Mucosa of descending colon (tissue), 3 donors: Measurements from ENCODE around the gene TSKU. TPM values are rescaled to one million over a fixed set of nuclear protein-coding genes. Genes with fewer than 3 reads are reported as not detected.

ENCODE experiments used
- ATAC-seq: fragments of 200-7000 bp; cut with Tn5 transposase; one replicate; pipeline ENCODE4 v1.9.1; 2020; ENCODE audit warnings: mild to moderate bottlenecking, moderate library complexity
- DNase-seq, 3 donors: peaks; one replicate each; pipeline ENCODE4 v3.0.0-alpha.2; 2020
- H3K36me3 ChIP-seq: fragments of 200-600 bp; one replicate; pipeline ENCODE4 v1.8.0; 2021; ENCODE audit warnings: low read depth, mild to moderate bottlenecking
- H3K4me1 ChIP-seq: fragments of 200-600 bp; one replicate; pipeline ENCODE4 v1.8.0; 2021; ENCODE audit warnings: low read depth, mild to moderate bottlenecking
- H3K4me3 ChIP-seq: fragments of 200-600 bp; one replicate; pipeline ENCODE4 v1.8.0; 2021; ENCODE audit warnings: mild to moderate bottlenecking
- H3K9me3 ChIP-seq: fragments of 200-600 bp; one replicate; pipeline ENCODE4 v1.8.0; 2021; ENCODE audit warnings: mild to moderate bottlenecking
- intact Hi-C, 2 donors: fragments of 100-400 bp; cut with DNase I in 1 of 2; cut with micrococcal nuclease in 1 of 2; formaldehyde crosslinking; loops; one replicate each; pipeline versions ENCODE4 v1.11.0 to v1.11.1; 2022; cut with DNase I, micrococcal nuclease
- total RNA-seq, 3 donors: library from RNA; stranded (reverse); fragmentation: NEBNext Ultra II Directional in 2 of 3; extraction: Animal tissue kit (Norgen Biotek cat#: 25700) in 2 of 3; gene quantifications; one replicate each; pipeline versions ENCODE4 v1.2.1 to v1.2.4, GENCODE V29; 2021 to 2023
- TF ChIP-seq, protein P1 (sequence below): fragments of 200-600 bp; IDR thresholded peaks from one replicate; pipeline ENCODE4 v1.8.0; 2022; ENCODE audit warnings: antibody characterized with exemption, mild to moderate bottlenecking
- donor health status: DM: no; HTN: no; CAD: no; lungs with moderate emphysema.
- donor health status: DM: no; HTN: no; CAD: no.
- donor health status: DM: no; HTN: yes; CAD: no.

The TSKU gene
- total RNA-seq, 3 donors from 2014 or later = 21.5 to 42.9 (median 41.8) TPM

DNA sequence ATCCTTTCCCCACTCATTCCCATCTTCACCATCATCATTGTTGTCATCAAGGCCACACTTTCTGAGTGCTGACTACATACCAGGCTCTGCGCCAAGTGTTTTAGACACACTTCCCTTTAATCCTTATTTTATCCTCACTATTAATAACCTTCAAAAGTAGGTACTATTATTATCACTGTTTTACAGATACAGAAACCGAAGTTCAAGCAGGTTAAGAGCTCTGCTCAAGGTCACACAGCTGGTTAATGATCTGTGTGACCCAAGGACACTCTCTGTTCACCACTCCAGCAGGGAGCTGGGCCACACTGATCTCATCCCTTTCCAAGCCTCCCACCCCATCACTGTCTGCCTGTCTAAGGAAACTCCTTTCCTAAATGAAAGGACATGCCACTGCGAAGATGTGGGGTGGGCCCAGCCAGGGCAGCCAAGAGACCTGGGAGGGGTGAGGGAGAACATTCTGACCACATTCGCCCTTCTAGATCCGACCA lies 17.2 kb upstream of the TSKU start:
- H3K9me3 ChIP-seq = no peaks in the 10 kb centered on the region
- H3K4me3 ChIP-seq = no peak overlapping the region
- TF ChIP-seq, protein P1, sequence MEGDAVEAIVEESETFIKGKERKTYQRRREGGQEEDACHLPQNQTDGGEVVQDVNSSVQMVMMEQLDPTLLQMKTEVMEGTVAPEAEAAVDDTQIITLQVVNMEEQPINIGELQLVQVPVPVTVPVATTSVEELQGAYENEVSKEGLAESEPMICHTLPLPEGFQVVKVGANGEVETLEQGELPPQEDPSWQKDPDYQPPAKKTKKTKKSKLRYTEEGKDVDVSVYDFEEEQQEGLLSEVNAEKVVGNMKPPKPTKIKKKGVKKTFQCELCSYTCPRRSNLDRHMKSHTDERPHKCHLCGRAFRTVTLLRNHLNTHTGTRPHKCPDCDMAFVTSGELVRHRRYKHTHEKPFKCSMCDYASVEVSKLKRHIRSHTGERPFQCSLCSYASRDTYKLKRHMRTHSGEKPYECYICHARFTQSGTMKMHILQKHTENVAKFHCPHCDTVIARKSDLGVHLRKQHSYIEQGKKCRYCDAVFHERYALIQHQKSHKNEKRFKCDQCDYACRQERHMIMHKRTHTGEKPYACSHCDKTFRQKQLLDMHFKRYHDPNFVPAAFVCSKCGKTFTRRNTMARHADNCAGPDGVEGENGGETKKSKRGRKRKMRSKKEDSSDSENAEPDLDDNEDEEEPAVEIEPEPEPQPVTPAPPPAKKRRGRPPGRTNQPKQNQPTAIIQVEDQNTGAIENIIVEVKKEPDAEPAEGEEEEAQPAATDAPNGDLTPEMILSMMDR = no peak
- DNase-seq (no peak), ATAC-seq (no peak)
- no peaks in the 10 kb centered on the region for H3K36me3 ChIP-seq
- H3K4me1 ChIP-seq = peaks cover 44% of the 10 kb centered on the region
- intact Hi-C loops = no loop called here

DNA sequence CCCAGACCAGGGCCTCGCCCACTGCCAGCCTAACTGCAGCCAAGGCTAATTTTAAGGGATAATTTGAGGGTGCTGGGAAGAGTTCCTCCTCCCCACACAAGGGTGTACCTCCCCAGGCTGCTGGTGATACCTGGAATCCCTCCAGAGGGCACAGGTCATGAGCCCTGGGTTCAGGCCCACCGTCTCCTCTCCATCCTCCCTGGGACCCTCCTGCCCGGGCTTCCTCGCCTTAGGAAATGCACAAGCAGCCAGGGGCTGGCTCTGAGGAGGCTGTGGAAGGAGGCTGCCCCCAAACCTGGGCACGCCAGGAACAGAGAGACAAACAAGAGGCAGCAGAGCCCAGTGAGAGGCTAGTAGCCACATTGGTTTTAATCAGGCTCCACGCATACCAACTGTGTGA lies 16.6 kb upstream of the TSKU start:
- Histone ChIP-seq H3K36me3 (no peaks in the 10 kb centered on the region), H3K4me3 (no peak overlapping the region), H3K4me1 (peaks cover 49% of the 10 kb centered on the region), H3K9me3 (no peaks in the 10 kb centered on the region)
- ATAC-seq (no peak), DNase-seq (no peak)
- intact Hi-C loops = no loop called here
- TF ChIP-seq, protein P1 = no peak

DNA sequence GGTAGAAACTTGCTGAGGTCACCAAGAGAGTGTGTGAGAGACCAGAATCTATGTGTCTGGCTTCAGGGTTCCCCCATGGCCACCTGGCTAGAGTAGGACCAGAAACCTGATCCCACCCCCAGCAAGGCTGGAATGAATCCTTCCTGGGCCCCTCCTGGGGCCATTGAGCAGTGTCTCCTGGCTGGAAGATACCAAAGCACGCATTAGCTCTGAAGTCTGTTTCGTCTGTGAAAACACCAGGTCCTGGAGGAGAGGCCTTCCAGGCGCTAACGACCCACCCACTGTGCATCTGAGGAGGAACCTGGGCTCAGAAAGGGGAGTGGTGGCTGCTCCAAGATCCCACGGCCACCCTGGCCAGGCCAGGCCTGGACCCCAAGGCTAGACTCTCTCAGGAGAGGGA lies 15.5 kb upstream of the TSKU start:
- intact Hi-C loops = no loop called here
- Histone ChIP-seq H3K36me3 (no peaks in the 10 kb centered on the region), H3K4me3 (no peak overlapping the region), H3K9me3 (no peaks in the 10 kb centered on the region), H3K4me1 (peaks cover 61% of the 10 kb centered on the region)
- DNase-seq = no peak
- TF ChIP-seq, protein P1 = no peak
- no peak for ATAC-seq

DNA sequence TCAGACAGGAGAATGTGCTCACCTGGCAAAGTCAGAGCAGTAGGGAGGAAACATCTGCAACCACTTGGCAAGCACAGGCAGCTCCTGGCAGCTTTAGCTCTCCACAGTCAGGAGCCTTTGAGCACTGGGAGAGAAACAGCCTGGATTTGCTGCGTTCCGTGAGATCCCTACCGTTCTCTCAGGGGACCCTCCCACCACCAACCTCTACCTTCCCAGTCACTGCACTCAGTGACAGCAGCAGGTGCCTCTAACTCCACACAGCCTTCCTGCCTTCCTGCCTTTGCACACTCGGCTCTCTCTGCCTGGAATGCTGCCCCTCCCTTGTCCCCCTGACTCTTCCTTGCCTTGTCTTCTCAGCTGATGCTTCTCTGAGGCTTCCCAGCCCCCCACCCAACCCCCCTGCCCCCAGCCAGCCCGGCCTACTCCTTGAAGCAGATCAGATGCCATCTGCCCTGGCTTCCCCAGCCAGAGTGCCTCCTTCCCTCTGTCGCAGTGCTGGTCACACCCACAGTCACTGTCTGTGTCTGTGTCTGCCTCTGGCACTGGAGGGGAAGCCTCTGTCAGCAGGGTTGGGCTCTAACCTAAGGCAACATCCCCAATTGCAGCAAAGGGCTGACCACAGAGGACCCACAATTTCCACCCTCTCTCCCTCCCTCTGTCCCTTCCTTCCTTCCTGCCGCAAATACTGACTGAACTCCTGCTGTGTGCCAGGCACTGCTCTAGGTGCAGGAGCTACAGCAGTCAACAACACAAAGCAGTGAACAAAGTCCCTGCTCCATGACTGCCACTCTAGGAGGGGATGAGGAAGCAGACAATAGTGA lies 14.9 kb upstream of the TSKU start:
- H3K4me3 ChIP-seq = no peak overlapping the region
- peak in 2 of 3 donors; percentile 55 to 62 for DNase-seq

DNA sequence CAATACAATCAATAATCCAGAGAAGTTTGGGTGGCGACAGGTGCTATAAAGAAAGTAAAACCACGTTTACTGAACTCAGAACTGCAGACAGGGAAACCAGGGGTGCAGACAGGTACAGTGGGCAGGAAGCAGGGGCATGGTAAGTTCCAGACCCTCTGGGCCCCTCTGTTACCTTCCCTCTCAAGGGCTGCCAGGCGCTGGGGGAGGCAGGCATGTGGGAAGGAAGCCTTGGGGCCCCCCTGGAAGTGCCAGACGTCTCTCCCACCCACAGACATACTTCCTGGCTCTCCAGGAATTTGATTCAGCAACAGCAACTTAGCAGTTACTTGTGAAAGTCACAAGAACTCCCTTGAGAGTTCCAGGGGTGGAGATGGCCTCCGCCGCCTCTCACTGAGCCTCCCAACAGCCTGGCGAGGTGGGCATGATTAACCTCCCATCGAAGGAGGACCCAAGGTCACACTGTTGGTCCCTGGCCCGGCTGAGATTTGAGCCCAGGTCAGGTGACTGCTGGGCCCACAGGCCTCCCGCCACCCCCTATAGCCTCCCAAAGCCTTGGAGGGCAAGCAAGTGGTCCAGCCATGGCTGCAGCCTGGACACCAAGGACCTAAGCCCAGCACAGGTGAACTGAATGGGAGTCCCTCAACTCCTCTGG lies 14.1 kb upstream of the TSKU start:
- Histone ChIP-seq H3K36me3 (no peaks in the 10 kb centered on the region), H3K9me3 (no peaks in the 10 kb centered on the region), H3K4me3 (no peak overlapping the region), H3K4me1 (peaks cover 69% of the 10 kb centered on the region)
- TF ChIP-seq, protein P1 = no peak
- no peak for ATAC-seq
- peak in 1 of 3 donors; percentile 57 for DNase-seq
- intact Hi-C loops = no loop called here

More for the DNA sequence above, 14.9 kb upstream of the TSKU start:
- TF ChIP-seq, protein P1 = no peak
- intact Hi-C loops = no loop called here
- Histone ChIP-seq H3K4me1 (peaks cover 67% of the 10 kb centered on the region), H3K9me3 (no peaks in the 10 kb centered on the region), H3K36me3 (no peaks in the 10 kb centered on the region)
- peak; percentile 58 for ATAC-seq
